Stromal cell of bone marrow (primary cell): Measurements from ENCODE around the gene LHX5.
"Not testable (repeated sequence)": the region's sequence is repeated elsewhere in the genome, so short reads cannot be mapped to it uniquely, and the experiment has no call there.

ENCODE experiments used
- DNase-seq: peaks from one replicate; pipeline ENCODE4 v3.0.0-alpha.2; 2012; ENCODE audit warnings: low read depth

Gene LHX5

GRCh38 chr12:113471619-113472171 lies at the start of gene LHX5:
Gene LHX5, minus strand, starts transcription at chr12:113471871. Its CDS starts 373 bp downstream, at chr12:113471498.
- no peak for DNase-seq

GRCh38 chr12:113519464-113520307 lies 48.0 kb upstream of the LHX5 start:
- DNase-seq: no peak

GRCh38 chr12:113515082-113515856 lies 43.6 kb upstream of the LHX5 start:
- DNase-seq: no peak

GRCh38 chr12:113514602-113515001 lies 42.9 kb upstream of the LHX5 start:
- DNase-seq: no peak

GRCh38 chr12:113512568-113512967 lies 40.9 kb upstream of the LHX5 start:
- DNase-seq: no peak

- no peak for DNase-seq
These were observed 35.2 kb upstream of the LHX5 start for GRCh38 chr12:113506867-113507266.

- DNase-seq: no peak
These were observed 34.3 kb upstream of the LHX5 start for GRCh38 chr12:113505941-113506340.

- no peak for DNase-seq
These were observed 33.2 kb upstream of the LHX5 start for GRCh38 chr12:113504917-113505316.

- no peak for DNase-seq
These were observed 29.2 kb upstream of the LHX5 start for GRCh38 chr12:113500782-113501311.

GRCh38 chr12:113500306-113500675 lies 28.6 kb upstream of the LHX5 start:
- no peak for DNase-seq

- DNase-seq: no peak
These were observed 26.8 kb upstream of the LHX5 start for GRCh38 chr12:113498490-113498889.

GRCh38 chr12:113497693-113498092 lies 26.0 kb upstream of the LHX5 start:
- DNase-seq: no peak

GRCh38 chr12:113495941-113496340 lies 24.3 kb upstream of the LHX5 start:
- not testable (repeated sequence) for DNase-seq

- DNase-seq: no peak
These were observed 16.7 kb upstream of the LHX5 start for GRCh38 chr12:113488322-113488721.

- no peak for DNase-seq
These were observed 15.1 kb upstream of the LHX5 start for GRCh38 chr12:113486722-113487121.

- DNase-seq: no peak
These were observed 13.7 kb upstream of the LHX5 start for GRCh38 chr12:113485330-113485729.

GRCh38 chr12:113482334-113482733 lies 10.7 kb upstream of the LHX5 start:
- DNase-seq: no peak

GRCh38 chr12:113480336-113480971 lies 8.8 kb upstream of the LHX5 start:
- no peak for DNase-seq

- peak; percentile 4 for DNase-seq
These were observed 8.1 kb upstream of the LHX5 start for GRCh38 chr12:113479590-113480335.

- DNase-seq: no peak
These were observed 7.5 kb upstream of the LHX5 start for GRCh38 chr12:113479216-113479589.

- DNase-seq: no peak
These were observed 6.8 kb upstream of the LHX5 start for GRCh38 chr12:113478351-113479011.
